T-helper 1 cell (primary cell): Measurements from ENCODE around the gene TMEM74B.
"Not testable (repeated sequence)": the region's sequence is repeated elsewhere in the genome, so short reads cannot be mapped to it uniquely, and the experiment has no call there.

Experiments
- DNase-seq, 5 donors: peaks; one replicate each; pipeline ENCODE4 v3.0.0-alpha.2; 2012 to 2020
- total RNA-seq, 4 donors: gene quantifications; one replicate each; lab custom pipeline; 2026; lab: John Stamatoyannopoulos, UW

Gene TMEM74B
- total RNA-seq: 0 to 0.46 (median 0.06) reads per million in 4 donors

DNA sequence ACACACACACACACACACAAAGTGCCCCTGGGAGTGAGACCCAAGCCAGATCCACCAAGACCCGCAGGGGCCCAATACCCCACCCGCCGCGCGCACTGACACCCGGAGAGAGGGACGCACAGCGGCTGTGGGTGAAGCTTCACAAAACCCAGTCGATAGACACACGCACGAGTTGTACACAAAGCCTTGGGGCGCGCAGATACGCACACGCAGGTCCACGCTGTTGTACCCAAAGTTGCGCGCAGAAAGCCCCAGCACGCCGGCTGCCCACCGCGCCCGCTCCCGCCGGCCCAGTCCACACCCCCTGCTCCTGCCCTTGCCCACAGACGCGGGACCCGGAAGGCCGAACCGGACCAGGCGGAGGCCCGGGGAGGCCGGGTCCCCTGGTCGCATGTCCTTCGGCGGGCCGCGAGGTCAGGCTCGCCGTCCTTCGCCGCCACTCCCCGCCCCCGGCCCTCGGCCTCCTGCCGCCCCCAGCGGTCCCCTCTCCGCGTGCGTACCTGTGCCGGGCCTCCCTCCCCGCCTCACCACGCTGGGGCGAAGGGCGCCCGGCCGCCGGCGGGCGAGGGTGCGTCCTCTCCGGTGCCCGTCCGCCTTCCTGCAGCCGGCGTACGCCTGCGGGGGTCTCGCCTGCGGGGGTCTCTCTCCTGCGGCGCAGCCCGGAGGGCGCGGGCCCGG, at the start of gene TMEM74B:
TMEM74B (minus strand) TSS at position 344 of the 678 bp plus-strand sequence. CDS start 1,180 bp downstream, outside the sequence.
- DNase-seq: no peak

DNA sequence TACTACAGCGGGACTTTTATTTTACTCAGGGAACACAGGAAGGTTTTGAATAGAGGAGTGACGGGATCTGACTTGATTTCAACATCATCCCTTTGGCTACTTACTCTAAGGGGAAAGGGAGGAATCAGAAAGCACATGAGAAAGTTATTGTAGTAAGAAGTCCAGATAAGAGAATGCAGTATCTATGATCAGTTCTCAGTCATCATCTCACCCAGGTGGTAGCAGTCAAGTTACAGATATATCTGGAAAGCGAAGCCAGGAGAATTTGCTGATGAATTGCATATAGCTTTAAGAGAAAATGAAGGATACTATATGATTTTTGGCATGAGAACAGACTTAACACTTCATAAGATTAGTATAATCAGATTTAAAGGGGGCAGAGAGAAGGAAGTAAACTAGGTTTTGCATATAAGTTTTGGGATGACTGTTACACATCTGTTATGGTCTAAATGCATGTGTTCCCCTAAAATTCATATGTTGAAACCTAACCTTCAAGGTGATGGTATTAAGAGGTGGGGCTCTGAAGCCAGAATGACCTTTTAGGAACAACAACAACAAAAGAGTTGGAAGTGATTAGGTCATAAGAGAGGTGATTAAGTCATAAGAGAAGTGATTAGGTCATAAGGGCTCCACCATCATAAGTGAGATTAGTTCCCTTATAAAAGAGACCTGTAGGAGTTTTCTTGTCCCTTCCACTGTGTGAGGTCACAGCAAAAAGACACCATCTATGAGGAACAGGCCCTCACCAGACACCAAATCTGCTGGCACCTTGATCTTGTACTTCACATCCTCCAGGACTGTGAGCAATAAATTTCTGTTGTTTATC, 47.7 kb upstream of the TMEM74B start:
- no peak for DNase-seq

DNA sequence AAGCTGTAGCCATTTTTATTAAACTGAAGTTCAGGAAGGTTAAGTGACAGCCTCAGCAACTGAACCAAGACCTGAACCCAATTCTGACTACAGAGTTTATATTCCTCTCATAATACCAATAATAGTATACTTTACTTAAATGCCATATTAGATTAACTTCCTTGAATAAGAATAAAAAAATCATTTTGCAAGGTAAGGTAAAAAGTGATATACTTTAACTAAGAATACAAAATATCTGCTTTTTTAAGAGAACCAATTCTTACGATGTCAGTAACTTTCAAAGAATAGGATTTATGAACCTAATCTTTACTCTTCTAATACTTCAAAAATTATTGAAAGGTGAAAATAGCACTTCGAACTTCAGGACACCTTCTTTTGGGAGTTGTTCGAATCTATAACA, 44.8 kb upstream of the TMEM74B start:
- no peak for DNase-seq

DNA sequence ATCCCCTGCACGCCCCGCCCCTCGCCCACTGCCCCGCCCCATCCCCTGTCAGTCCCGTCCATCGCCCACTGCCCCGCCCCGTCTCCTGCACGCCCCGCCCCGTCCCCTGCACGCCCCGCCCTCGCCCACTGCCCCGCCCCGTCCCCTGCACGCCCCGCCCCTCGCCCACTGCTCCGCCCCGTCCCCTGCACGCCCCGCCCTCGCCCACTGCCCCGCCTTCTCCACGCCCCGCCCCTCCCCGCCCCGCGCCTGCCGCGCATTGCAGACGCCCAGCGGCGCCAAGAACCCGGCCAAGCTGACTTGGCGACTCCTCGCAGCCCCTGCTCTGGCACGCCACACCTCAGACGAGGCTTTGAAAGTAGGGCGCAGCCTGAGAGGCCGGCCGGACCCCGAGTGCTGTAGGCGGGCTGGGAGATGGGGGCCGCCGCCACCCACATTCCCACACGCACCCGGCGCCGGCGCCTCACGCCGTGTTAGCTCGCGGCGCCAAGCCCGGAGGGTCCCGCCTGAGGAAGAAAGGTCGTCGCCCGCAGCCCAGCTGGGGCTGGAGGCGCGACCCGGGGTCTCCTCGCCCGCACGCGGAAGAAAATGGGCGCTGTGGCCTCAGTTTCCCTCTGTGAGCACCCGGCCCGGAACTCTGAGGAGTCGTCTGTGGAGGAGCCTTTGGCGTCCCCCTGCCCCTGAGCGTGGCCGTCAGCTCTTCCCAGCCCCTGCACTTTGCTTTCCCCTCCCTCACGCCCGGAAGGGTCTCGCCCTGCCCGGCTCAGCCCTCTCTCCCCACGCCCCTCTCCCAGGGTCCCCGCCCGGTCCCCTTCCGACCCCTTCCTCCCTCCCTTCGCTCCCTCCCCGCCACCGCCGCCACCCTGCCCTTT, 41.2 kb upstream of the TMEM74B start, which contains the start of gene RAD21L1:
RAD21L1 (plus strand) TSS at position 262 of the 872 bp plus-strand sequence. CDS start 2,410 bp downstream, outside the sequence.
- DNase-seq: peak; percentile 68 to 82 (median 78)

DNA sequence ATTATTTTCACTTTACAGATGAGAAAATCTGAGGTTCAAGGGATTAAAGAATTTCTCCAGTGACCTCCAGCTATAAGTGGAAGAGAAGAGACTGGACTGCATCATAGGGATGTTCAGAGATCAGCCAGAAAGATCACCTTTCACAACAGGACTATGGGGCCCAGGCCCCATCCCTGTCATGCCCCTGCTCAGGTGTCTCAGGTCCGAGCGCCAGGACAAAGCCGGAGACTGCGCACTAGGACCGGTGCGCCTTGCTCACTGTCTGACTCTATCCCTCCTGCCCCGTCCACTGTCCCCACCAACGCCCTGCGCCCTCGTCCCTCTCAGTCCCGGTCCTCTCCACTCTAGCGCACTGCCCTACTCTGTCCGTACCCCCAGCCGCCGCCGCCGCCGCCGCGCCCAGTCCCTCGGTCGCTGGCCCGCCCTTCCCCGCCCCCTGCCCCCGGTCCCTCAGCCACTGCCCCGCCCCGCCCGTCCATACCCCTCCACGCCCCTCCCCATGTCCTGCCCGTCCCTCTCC, 40.5 kb upstream of the TMEM74B start:
- no peak for DNase-seq

DNA sequence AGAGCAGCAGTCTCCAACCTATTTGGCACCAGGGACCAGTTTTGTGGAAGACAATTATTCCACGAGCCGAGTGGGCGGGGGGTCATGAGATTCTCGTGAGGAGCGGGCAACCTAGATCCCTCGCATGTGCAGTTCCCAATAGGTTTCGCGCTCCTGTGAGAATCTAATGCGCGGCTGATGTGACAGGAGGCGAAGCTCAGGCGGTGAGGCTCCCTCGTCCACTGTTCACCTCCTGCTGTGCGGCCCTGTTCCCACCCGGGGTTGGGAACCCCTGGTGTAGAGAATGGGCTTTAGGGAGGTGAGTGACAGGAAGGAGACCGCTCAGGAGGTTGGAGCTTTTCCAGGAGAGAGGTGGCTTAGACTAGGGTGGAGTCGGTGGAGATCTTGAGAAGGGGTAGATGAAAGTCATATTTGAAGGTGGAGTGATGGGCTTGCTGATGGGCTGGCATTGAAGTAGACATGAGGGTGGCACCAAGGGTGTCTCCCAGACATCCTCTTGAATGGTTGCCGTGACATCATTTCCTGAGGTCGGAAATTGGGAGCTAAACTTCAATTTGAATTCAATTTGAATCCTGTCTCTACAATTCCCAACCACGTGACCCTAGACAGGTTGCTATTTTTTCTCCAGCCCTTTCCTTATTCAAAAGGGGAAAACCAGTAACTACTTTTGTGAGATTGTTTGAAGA, 39.6 kb upstream of the TMEM74B start:
- no peak for DNase-seq

DNA sequence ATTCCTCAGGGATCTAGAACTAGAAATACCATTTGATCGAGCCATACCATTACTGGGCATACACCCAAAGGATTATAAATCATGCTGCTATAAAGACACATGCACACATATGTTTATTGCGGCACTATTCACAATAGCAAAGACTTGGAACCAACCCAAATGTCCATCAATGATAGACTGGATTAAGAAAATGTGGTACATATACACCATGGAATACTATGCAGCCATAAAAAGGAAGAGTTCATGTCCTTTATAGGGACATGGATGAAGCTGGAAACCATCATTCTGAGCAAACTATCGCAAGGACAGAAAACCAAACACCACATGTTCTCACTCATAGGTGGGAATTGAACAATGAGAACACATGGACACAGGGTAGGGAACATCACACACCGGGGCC, 38.0 kb upstream of the TMEM74B start:
- not testable (repeated sequence) for DNase-seq

DNA sequence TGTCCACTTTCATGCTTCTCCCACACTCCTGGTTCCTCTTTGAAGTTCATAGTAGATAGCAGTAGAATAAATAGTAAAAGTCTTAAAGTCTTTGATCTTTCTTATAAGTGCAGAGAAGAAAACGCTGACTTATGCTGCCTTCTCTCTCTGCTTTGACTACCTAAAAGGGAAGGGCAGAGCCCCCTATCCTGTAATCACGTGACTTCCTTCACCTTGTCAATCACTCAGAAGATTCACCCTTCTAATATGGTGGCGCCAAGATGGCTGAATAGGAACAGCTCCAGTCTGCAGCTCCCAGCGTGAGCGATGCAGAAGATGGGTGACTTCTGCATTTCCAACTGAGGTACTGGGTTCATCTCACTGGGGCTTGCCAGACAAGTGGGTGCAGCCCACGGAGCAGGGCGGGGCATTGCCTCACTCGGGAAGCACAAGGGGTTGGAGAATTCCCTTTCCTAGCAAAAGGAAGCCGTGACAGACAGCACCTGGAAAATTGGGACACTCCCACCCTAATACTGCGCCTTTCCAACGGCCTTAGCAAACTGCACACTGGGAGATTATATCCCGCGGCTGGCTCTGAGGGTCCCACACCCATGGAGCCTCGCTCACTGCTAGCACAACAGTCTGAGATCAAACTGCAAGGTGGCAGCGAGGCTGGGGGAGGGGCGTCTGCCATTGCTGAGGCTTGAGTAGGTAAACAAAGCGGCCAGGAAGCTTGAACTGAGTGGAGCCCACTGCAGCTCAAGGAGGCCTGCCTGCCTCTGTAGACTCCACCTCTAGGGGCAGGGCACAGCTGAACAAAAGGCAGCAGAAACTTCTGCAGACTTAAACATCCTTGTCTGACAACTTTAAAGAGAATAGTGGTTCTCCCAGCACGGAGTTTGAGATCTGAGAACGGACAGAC, 32.0 kb upstream of the TMEM74B start:
- DNase-seq: not testable (repeated sequence)

DNA sequence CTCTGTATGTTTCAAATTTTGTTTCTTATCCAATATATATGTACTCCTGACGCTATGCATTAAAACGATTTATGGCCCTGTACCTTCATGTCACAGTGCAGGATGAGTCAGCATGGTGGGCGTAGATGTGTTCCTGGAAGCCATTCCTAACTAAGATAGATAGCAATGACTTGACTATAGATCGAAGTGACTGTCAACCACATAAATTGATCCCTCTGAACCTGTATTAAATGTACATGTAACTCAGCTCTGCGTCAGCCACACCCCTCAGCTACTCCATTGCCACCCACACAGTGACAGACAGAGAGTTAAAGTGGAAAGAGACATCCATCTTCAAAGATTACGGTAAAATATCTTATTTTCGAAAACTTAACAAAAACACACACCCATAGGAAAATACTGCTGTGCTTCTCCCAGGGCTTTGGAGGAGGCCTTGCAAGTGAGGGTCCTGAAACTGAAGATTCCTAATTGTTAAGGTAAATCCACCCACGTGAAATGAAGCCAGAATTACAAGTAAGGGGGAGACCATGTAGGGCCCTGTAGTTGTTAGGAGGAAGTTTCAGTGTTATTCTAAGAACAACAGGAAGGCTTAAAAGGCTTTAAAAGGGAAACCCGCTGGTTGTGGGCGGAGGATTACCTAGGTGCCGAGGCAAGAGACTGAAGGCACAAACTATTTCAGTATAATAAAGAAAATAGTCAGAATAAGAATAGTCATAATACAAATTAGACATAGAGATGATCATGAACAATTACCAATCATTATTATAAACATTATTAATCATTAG, 30.8 kb upstream of the TMEM74B start:
- peak in 1 of 5 donors; percentile 47 for DNase-seq

DNA sequence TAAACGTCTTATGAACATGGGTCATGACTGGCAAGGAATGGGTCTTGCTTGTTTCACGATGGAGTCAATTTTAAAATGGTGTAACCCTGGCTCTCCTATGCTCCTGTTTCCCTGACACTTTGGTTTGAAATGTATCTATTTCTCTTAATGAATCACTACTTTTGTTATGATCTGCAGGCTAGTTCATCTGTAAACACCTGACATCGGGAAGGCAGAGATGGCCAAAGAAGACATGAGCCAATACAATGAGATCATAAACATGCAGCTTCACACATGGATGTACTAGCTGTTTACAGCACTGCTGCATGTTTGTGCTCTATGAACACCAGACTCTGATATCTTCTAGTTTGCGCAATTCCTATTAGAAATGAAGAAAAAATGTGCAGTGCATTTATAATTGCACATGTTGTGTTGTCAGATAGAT, 30.1 kb upstream of the TMEM74B start:
- peak in 1 of 5 donors; percentile 10 for DNase-seq

DNA sequence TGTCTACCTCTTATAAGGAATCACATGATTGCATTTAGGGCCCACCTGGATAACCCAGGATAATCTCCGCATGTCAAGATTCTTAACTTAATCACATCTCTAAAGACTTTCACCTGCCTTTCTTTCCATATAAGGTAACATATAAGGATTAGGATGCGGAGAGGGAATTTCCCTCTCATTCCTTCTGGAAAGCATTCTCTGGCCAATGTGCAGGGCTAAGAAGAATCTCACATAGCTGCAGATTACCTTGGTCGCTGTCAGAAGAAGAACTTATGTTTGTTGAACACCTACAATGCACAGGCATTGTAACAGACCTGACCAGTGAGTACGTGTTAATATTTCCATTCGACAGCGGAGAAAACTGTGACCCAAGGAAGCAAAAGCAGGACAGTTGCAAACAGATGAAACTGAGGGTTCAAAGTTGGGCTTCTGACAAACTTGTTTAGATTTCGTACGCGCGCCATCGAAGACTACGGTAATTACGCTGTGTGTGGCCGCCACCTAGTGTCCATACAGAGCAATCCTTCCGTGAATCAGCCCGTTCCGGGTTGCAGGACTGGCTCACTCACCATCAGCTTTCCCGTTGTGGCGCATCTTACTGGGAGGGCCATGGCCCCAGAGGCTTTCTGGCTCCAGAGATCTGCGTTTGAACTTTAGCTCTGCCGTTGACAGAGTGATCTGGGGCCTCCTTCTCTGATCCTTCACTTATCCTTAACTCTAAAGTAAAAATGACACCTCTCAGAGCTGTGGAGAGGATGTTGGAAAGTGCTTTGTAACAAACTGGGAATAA, 28.0 kb upstream of the TMEM74B start:
- DNase-seq: peak; percentile 29 to 76 (median 46)

DNA sequence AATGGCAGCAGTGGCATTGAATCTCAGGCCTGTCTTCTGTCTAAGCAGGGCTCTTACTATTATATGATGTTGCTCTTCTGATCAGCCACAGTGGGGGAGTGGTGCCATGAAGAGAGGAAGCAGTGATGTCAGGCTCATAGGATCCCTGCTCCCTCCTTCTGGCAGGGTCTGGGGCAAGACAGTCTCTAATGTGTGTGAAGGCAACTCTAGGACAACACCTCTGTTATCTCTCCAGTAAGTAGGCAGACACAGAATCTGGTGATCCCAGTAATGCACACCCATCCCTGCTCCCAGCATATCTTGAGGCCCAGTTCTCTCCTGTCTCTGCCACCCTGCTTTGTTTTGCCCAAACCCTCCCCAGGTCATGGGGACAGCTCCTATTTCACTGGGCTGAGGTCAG, 27.2 kb upstream of the TMEM74B start:
- DNase-seq: no peak

DNA sequence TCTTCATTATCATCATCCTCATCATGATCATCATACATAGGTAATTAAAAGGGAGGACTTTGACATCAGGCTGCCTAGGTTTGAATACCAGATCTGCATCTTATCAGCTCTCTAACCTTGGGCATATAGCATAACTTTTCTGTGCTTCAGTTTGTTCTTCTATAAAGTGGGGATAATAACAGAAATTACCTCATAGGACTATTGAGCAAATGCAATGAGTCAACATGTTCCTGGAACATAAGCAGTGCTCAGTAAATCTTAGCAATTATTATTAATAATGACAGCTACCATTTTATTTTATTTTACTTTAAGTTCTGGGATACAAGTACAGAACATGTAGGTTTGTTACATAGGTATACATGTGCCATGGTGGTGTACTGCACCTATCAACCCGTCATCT, 25.7 kb upstream of the TMEM74B start:
- DNase-seq: no peak

DNA sequence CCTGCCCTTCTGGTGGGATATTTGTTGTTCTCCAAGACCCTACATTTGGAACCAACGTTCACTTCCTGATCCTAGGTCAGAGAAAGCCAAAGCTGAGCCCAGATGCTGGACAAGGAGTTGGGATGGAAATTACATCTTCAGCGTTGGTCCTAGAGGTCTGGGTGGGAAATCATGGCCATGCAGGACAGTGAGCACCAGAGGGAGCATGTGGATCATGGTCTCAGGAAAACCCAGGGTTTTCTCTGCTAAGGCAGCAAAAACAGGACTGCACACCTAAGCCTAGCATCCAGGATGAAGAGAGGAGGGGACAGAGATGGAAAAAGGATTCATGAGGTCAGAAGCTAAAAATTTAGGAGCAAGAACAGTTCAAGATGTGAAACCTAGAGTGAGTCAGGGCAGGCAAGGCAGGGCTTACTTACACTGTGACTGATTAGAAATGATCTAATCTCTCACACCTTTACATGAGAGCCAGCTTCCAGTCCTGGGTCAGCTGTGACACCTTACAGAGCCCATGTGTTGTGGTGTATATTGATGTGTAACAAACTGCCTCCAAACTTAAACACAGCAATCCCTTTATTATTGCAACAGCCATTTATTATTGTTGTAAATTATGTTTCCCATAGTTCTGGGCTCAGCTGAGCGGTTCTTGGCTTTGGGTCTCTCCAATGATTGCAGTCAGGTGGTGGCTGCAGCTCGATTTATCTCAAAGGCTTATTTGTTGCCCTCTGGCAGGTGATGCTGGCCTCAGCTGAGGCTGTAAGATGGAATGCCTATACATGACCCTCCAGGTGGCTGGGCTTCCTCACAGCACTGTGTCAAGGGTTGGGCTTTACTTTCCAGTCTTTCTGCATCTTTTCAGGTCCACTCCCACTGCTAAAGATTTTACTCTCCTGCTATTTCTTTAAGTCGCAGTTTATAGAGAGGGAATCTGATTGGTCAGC, 24.9 kb upstream of the TMEM74B start:
- no peak for DNase-seq

DNA sequence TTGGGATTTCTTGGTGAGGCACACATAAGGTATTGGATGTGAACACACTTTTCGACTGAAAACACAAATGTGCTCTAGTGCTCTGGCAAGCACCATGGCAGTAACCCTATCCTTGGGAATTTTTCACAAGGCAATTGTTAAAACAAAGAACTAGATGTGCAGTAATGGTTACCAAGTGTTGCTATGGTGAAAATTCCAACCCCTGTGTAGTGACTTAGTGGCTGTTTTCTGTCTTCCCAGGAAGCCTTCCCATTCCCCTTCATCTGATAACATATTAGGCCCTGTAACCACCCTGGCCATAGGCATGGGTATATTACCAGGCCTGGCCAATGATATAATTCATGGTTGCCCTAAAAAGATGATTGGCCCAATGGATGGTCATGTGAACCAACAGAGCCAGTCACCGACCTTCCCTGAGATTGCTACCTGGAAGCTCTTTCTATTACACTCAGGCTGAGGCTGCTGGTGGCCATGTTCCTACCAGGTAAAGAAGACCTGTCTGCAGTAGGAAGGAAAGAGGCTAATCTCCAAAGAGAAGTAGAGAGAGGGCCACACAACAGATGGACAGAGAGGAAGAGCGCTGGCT, 22.6 kb upstream of the TMEM74B start:
- no peak for DNase-seq

DNA sequence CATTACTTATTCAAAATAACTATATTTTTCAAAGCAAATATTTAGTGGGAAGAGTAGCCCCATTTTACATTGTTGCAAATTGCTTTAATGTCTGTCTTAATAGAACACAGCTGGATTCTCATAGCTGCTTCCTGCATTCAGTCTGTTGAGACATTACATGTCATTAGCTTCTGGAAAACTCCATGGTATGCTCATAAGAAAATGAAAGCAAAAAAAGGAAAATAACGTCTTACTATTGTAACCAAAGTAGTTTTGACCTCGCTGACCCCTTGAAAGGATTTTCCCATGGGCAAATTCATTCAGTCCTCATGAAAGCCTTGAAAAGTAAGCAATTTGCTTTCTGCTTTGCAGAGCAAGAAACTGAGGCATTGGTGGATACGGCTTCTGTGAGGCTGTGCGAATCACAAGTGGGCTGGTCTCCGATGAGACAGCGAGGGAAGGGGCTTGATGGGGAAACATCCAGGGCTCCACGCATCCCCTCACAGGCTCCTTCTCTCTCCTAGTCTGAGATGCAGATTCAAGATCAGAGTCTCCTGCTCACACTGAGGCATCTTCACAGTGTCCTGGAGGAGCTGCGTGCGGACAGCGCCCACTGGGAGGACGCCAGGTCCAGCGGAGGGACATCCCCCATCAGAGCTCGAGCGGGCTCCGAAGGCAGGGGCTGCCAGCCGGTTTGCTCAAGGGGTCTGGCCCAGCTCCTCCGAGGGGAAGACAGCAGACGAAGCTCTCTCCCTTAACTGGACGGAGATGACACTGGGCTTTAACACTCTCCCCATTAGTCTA, 21.8 kb upstream of the TMEM74B start:
- DNase-seq: no peak

DNA sequence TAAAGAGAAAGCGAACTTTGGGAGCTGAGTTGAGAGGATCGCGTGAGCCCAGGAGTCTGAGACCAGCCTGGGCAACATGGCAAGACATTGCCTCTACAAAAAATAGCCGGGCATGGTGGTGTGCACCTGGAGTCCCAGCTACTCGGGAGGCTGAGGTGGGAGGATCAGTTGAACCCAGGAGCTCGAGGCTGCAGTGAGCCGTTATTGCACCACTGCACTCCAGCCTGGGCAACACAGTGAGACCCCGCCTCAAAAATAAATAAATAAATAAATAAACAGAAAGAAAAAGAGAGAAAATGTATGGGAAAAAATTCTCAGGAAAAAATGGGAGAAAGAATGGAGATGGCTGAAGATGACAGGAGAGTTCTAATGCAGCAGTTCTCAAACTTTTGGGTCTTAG, 21.0 kb upstream of the TMEM74B start:
- DNase-seq: no peak
